Effector memory CD4-positive, alpha-beta T cell (primary cell): Measurements from ENCODE around the gene RAPSN.

ENCODE experiments used
- DNase-seq, 3 donors: peaks; one replicate each; pipeline ENCODE4 v3.0.0-alpha.2; 2020
- H3K27ac ChIP-seq: 2 replicates; pipeline ENCODE4 v1.7.0; 2013; ENCODE audit warnings: mild to moderate bottlenecking, low read length, moderate library complexity; ENCODE audit not compliant: insufficient read depth, poor library complexity, severe bottlenecking
- H3K27me3 ChIP-seq: replicated peaks from 2 replicates; pipeline ENCODE4 v1.7.0; 2013; ENCODE audit warnings: mild to moderate bottlenecking, low read length; ENCODE audit not compliant: insufficient read depth, control insufficient read depth, poor library complexity, severe bottlenecking
- H3K36me3 ChIP-seq: 2 replicates; pipeline ENCODE4 v1.7.0; 2013; ENCODE audit warnings: mild to moderate bottlenecking, low read length, moderate library complexity; ENCODE audit not compliant: control insufficient read depth, insufficient read depth
- H3K4me1 ChIP-seq: 2 replicates; pipeline ENCODE4 v1.7.0; 2013; ENCODE audit warnings: low read length, mild to moderate bottlenecking; ENCODE audit not compliant: control insufficient read depth, insufficient read depth, poor library complexity, severe bottlenecking
- H3K4me3 ChIP-seq: 2 replicates; pipeline ENCODE4 v1.7.0; 2013; ENCODE audit warnings: low read length, low read depth, mild to moderate bottlenecking; ENCODE audit not compliant: insufficient read depth, poor library complexity, severe bottlenecking
- H3K9me3 ChIP-seq: 2 replicates; pipeline ENCODE4 v1.7.0; 2013; ENCODE audit warnings: mild to moderate bottlenecking, low read length, moderate library complexity; ENCODE audit not compliant: control insufficient read depth
- total RNA-seq, 3 donors: gene quantifications; one replicate each; lab custom pipeline; 2026; lab: John Stamatoyannopoulos, UW

The RAPSN gene
- 0.69 to 2.3 (median 0.70) reads per million in 3 donors for total RNA-seq

DNA sequence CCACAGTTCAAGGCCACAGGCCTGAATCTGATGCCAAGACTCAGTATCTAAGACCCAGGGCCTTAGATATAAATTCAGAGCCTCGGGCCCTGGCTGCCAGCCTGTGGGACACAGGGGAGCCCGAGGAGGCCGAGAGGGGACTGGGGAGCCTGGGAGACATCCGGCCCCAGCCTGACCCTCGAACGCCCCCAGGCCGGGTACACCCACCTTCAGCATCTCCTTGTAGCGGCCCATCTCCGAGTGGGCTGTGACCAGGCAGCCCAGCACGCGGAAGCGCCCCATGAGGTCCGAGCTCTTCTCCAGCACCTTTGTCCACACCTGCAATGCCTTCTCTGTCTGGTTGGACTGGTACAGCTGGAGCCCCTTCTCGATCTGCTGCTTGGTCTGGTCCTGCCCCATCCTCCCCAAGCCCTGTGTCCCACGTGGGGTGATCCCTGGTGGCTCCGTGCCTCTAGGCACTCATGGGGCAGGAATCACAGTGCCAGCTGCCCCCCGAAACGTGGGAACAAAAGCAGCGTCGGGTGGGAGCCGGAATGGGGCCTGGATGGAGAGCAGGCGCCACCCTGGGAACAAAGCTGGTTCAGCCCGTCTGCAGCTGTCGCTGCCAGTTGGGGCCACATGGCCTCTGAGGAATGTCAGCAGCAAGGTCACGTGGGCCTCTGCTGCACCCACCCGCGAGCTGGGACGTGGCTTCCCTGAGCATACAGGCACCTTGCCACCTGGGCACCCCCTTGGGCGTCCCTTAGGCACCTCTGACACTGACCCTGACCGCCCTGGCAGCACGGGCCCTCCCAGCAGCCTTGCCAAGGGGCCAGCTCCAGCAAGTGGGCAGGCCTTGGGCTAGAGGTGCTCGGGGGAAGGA lies at the start of gene RAPSN:
Gene RAPSN (minus strand): TSS at position 571 of the 862 bp plus-strand sequence. CDS start 172 bp downstream, at position 399.
- H3K4me1 ChIP-seq: no peaks in the 10 kb centered on the region
- H3K9me3 ChIP-seq: no peaks in the 10 kb centered on the region
- H3K27me3 ChIP-seq: no peaks in the 10 kb centered on the region
- H3K36me3 ChIP-seq: no peaks in the 10 kb centered on the region
- DNase-seq: no peak
- H3K27ac ChIP-seq: no peak within 1 kb of the TSS
- no peak within 1 kb of the TSS for H3K4me3 ChIP-seq

DNA sequence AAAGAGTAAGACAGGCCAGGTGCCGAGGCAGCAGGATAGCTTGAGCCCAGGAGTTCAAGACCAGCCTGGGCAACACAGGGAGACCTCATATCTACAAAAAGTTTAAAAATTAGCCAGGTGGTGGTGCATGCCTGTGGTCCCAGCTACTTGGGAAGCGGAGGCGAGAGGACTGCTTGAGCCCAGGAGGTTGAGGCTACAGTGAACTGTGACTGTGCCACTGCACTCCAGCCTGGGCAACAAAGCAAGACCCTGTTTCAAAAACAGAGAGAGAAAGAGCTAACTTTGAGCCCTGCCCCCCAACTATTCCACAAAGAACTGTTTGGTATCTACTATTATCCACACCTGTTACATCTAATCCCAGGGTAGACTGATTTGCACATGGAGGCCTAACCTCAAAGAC lies 49.2 kb upstream of the RAPSN start:
- H3K27ac ChIP-seq: no peak overlapping the region

GRCh38 chr11:47496808-47497207 lies 47.9 kb upstream of the RAPSN start:
- no peak for DNase-seq

More for the DNA sequence above, 49.2 kb upstream of the RAPSN start:
- Histone ChIP-seq H3K9me3 (no peaks in the 10 kb centered on the region), H3K4me3 (no peak overlapping the region), H3K27me3 (no peaks in the 10 kb centered on the region), H3K4me1 (no peaks in the 10 kb centered on the region), H3K36me3 (peaks cover 30% of the 10 kb centered on the region)
- no peak for DNase-seq

DNA sequence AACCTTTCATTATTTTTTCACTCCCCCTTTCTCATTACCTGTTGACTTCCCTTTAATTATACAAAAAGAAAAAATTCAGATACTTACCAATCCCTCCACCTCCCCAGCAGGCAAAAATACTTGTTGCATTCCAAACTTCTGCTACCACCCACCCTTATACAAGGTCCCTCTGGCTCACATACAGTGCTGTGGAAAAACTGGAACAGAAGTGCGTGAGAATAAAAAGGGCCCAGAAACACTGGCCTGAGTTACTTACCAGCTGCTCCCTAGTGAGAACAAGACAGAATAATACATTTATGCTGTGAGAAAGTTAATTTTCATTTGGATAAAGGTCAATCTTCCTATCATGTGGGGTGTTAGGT lies 46.9 kb upstream of the RAPSN start:
- Histone ChIP-seq H3K27me3 (no peaks in the 10 kb centered on the region), H3K4me3 (no peak overlapping the region), H3K9me3 (no peaks in the 10 kb centered on the region), H3K36me3 (peaks cover 23% of the 10 kb centered on the region), H3K4me1 (no peaks in the 10 kb centered on the region), H3K27ac (no peak overlapping the region)
- DNase-seq: no peak

More at GRCh38 chr11:47496808-47497207, 47.9 kb upstream of the RAPSN start:
- Histone ChIP-seq H3K36me3 (peaks cover 30% of the 10 kb centered on the region), H3K4me3 (no peak overlapping the region), H3K27me3 (no peaks in the 10 kb centered on the region), H3K4me1 (no peaks in the 10 kb centered on the region), H3K27ac (no peak overlapping the region), H3K9me3 (no peaks in the 10 kb centered on the region)

GRCh38 chr11:47495011-47495855 lies 46.3 kb upstream of the RAPSN start:
- H3K27ac ChIP-seq: no peak overlapping the region

GRCh38 chr11:47489395-47489755 lies 40.4 kb upstream of the RAPSN start:
- no peaks in the 10 kb centered on the region for H3K27me3 ChIP-seq
- no peak overlapping the region for H3K27ac ChIP-seq
- H3K4me1 ChIP-seq: no peaks in the 10 kb centered on the region
- no peaks in the 10 kb centered on the region for H3K9me3 ChIP-seq
- no peak for DNase-seq
- no peak overlapping the region for H3K4me3 ChIP-seq
- H3K36me3 ChIP-seq: peaks cover 37% of the 10 kb centered on the region

More at GRCh38 chr11:47495011-47495855, 46.3 kb upstream of the RAPSN start:
- no peaks in the 10 kb centered on the region for H3K4me1 ChIP-seq
- no peak for DNase-seq
- H3K36me3 ChIP-seq: peaks cover 23% of the 10 kb centered on the region
- H3K27me3 ChIP-seq: no peaks in the 10 kb centered on the region
- H3K9me3 ChIP-seq: no peaks in the 10 kb centered on the region
- H3K4me3 ChIP-seq: no peak overlapping the region

DNA sequence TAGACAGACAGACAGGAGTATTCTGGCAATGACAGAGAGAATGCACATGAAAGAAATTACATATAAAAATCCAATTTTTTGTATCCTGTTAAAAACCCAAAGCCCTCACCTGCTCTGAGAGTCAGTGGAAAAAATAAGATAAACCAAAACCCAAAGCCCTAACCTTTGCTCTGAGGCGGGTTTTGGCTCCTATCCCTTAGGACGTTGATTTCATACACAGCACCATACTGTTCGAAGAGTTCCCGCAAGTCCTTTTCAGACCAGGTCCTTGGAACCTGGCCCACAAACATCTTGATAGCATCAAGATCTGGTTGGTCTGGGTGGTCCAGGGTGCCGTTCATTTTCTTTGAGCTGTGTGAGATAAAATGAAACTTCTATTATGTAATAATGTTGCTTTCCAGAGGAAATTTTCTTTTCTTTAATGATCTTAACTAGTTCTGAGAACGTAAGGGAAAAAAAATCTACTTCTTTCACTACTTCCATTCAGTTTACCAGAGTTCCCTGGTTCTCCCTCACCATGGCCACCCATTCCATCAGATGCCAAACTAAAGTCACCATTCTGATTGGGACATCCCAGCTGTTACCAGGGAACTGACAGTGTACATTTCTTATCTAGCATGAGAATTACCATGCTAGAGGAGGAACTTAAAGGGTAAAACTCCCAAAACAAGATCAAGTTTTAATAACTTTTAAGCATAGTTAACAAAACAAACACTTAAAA lies 39.9 kb upstream of the RAPSN start:
- Histone ChIP-seq H3K4me1 (no peaks in the 10 kb centered on the region), H3K4me3 (no peak overlapping the region), H3K27me3 (no peaks in the 10 kb centered on the region), H3K27ac (no peak overlapping the region), H3K36me3 (peaks cover 42% of the 10 kb centered on the region), H3K9me3 (no peaks in the 10 kb centered on the region)
- no peak for DNase-seq

DNA sequence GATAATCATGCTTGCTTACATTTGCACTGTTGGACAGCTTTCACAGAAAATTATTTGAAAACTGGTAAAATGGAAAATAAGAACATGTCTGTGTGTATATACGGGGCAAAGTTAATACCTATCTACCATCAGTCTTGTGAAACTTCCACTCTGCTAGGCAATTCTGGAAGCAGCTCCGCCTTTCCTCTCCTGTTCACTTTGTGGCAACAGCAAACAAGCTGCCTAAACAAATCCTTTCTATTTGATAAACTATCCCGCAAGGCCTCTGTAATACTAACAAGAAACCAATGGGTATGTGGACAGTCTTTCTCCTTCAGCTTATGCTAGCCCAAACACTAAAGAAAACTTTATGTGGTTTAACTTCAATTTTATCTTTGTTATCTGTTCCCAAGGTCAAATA lies 39.2 kb upstream of the RAPSN start:
- Histone ChIP-seq H3K9me3 (no peaks in the 10 kb centered on the region), H3K27ac (no peak overlapping the region), H3K4me3 (no peak overlapping the region), H3K4me1 (no peaks in the 10 kb centered on the region), H3K36me3 (peaks cover 49% of the 10 kb centered on the region), H3K27me3 (no peaks in the 10 kb centered on the region)
- no peak for DNase-seq

GRCh38 chr11:47487421-47487820 lies 38.5 kb upstream of the RAPSN start:
- no peak overlapping the region for H3K27ac ChIP-seq
- no peaks in the 10 kb centered on the region for H3K9me3 ChIP-seq
- no peaks in the 10 kb centered on the region for H3K4me1 ChIP-seq
- DNase-seq: no peak
- H3K27me3 ChIP-seq: no peaks in the 10 kb centered on the region
- H3K4me3 ChIP-seq: no peak overlapping the region
- peaks cover 56% of the 10 kb centered on the region for H3K36me3 ChIP-seq
